ENCODE results near the gene SMAD2.
"Not testable (repeated sequence)": the region's sequence is repeated elsewhere in the genome, so short reads cannot be mapped to it uniquely, and the experiment has no call there.

Gene SMAD2

GRCh38 chr18:47829831-47830230, 100.6 kb downstream of the SMAD2 start:
- H3K18ac ChIP-seq (ENCODE audit: low read length), result no peak overlapping the region
- H4K8ac ChIP-seq (ENCODE audit: low read depth, low read length), result no peak overlapping the region
- no peaks in the 10 kb centered on the region for H3K4me1 ChIP-seq (ENCODE audit: control insufficient read depth in 2 of 2, insufficient read depth in 1 of 2, low read depth in 1 of 2, low read length in 2 of 2)
- no peak overlapping the region for H3K27ac ChIP-seq (replicated peaks; ENCODE audit: low read length)
- no peak overlapping the region for H3K4me2 ChIP-seq (ENCODE audit: insufficient read depth, low read length, poor library complexity, severe bottlenecking)
- no CpG with 5 or more reads among the region's 3 CpGs for WGBS, 2 donors (ENCODE audit: extremely low coverage in 2 of 2, insufficient read length in 2 of 2, insufficient replicate concordance in 1 of 2)
- DNase-seq (ENCODE audit: low spot score), result no peak
- H2AFZ ChIP-seq (ENCODE audit: low read length), result no peak overlapping the region
- no peak overlapping the region for H2BK120ac ChIP-seq (ENCODE audit: low read depth, low read length)
- H3K79me1 ChIP-seq (ENCODE audit: low read depth, low read length), result no peaks in the 10 kb centered on the region
- H3K23ac ChIP-seq (ENCODE audit: low read depth, low read length, poor library complexity), result no peak overlapping the region
- H2AK5ac ChIP-seq (ENCODE audit: low read depth, low read length), result no peak overlapping the region
- no peak overlapping the region for H2BK5ac ChIP-seq (ENCODE audit: low read length)
- H3K4ac ChIP-seq (ENCODE audit: low read length), result no peak overlapping the region
- H3K9me3 ChIP-seq (replicated peaks in 1 of 2; ENCODE audit: control insufficient read depth in 2 of 2, insufficient read depth in 1 of 2, low read depth in 1 of 2, low read length in 2 of 2), result peaks cover 2 to 21% of the 10 kb centered on the region in 2 donors
- H4K91ac ChIP-seq (ENCODE audit: low read depth, low read length, poor library complexity), result no peak overlapping the region
- H3K27me3 ChIP-seq (ENCODE audit: control insufficient read depth in 3 of 3, insufficient read depth in 3 of 3, low read depth in 1 of 3, low read length in 3 of 3), result no peaks in the 10 kb centered on the region
- peaks cover 10 to 72% of the 10 kb centered on the region in 2 donors for H3K36me3 ChIP-seq (replicated peaks in 1 of 2; ENCODE audit: control insufficient read depth in 2 of 2, insufficient read depth in 2 of 2, low read length in 2 of 2)
- H3K14ac ChIP-seq (ENCODE audit: low read length), result no peak overlapping the region
- H2BK15ac ChIP-seq (ENCODE audit: low read length), result no peak overlapping the region
- H3K4me3 ChIP-seq (ENCODE audit: low read length in 2 of 2), result no peak overlapping the region
- no peak overlapping the region for H2BK12ac ChIP-seq (ENCODE audit: low read length)
- no peak overlapping the region for H3K9ac ChIP-seq (ENCODE audit: low read depth, low read length, poor library complexity)

GRCh38 chr18:47828031-47828430, 102.4 kb downstream of the SMAD2 start:
- not testable (repeated sequence) for H3K14ac ChIP-seq (ENCODE audit: low read length); H2BK120ac ChIP-seq (ENCODE audit: low read depth, low read length); H4K8ac ChIP-seq (ENCODE audit: low read depth, low read length); H3K4me3 ChIP-seq (ENCODE audit: low read length in 2 of 2); H3K27ac ChIP-seq (replicated peaks; ENCODE audit: low read length); H3K79me1 ChIP-seq (ENCODE audit: low read depth, low read length); H2BK5ac ChIP-seq (ENCODE audit: low read length); H3K23ac ChIP-seq (ENCODE audit: low read depth, low read length, poor library complexity); DNase-seq (ENCODE audit: low spot score); H3K18ac ChIP-seq (ENCODE audit: low read length); H3K4me2 ChIP-seq (ENCODE audit: insufficient read depth, low read length, poor library complexity, severe bottlenecking); H3K4ac ChIP-seq (ENCODE audit: low read length); H3K4me1 ChIP-seq (ENCODE audit: control insufficient read depth in 2 of 2, insufficient read depth in 1 of 2, low read depth in 1 of 2, low read length in 2 of 2); H2BK15ac ChIP-seq (ENCODE audit: low read length); H2AK5ac ChIP-seq (ENCODE audit: low read depth, low read length); H2BK12ac ChIP-seq (ENCODE audit: low read length); H4K91ac ChIP-seq (ENCODE audit: low read depth, low read length, poor library complexity); H2AFZ ChIP-seq (ENCODE audit: low read length); H3K27me3 ChIP-seq (ENCODE audit: control insufficient read depth in 3 of 3, insufficient read depth in 3 of 3, low read depth in 1 of 3, low read length in 3 of 3); H3K9ac ChIP-seq (ENCODE audit: low read depth, low read length, poor library complexity)
- peaks cover 7 to 59% of the 10 kb centered on the region in 2 donors for H3K36me3 ChIP-seq (replicated peaks in 1 of 2; ENCODE audit: control insufficient read depth in 2 of 2, insufficient read depth in 2 of 2, low read length in 2 of 2)
- WGBS, 2 donors (ENCODE audit: extremely low coverage in 2 of 2, insufficient read length in 2 of 2, insufficient replicate concordance in 1 of 2), result no CpG with 5 or more reads among the region's 34 CpGs
- peaks cover 2 to 21% of the 10 kb centered on the region in 2 donors for H3K9me3 ChIP-seq (replicated peaks in 1 of 2; ENCODE audit: control insufficient read depth in 2 of 2, insufficient read depth in 1 of 2, low read depth in 1 of 2, low read length in 2 of 2)

- H3K14ac ChIP-seq (ENCODE audit: low read length), result no peak overlapping the region
- H4K91ac ChIP-seq (ENCODE audit: low read depth, low read length, poor library complexity), result no peak overlapping the region
- H2BK15ac ChIP-seq (ENCODE audit: low read length), result no peak overlapping the region
These were observed 104.0 kb downstream of the SMAD2 start for GRCh38 chr18:47826157-47827074.

GRCh38 chr18:47821314-47821713, 109.1 kb downstream of the SMAD2 start:
- WGBS, 2 donors (ENCODE audit: extremely low coverage in 2 of 2, insufficient read length in 2 of 2, insufficient replicate concordance in 1 of 2), result no CpG with 5 or more reads among the region's 3 CpGs
- Histone ChIP-seq H3K36me3 (replicated peaks in 1 of 2; ENCODE audit: control insufficient read depth in 2 of 2, insufficient read depth in 2 of 2, low read length in 2 of 2) (peaks cover 2 to 18% of the 10 kb centered on the region in 2 donors), H2BK5ac (ENCODE audit: low read length) (no peak overlapping the region), H2AFZ (ENCODE audit: low read length) (no peak overlapping the region), H3K4me1 (ENCODE audit: control insufficient read depth in 2 of 2, insufficient read depth in 1 of 2, low read depth in 1 of 2, low read length in 2 of 2) (no peaks in the 10 kb centered on the region), H3K27me3 (ENCODE audit: control insufficient read depth in 3 of 3, insufficient read depth in 3 of 3, low read depth in 1 of 3, low read length in 3 of 3) (no peaks in the 10 kb centered on the region), H3K18ac (ENCODE audit: low read length) (no peak overlapping the region), H3K79me1 (ENCODE audit: low read depth, low read length) (no peaks in the 10 kb centered on the region), H3K9ac (ENCODE audit: low read depth, low read length, poor library complexity) (no peak overlapping the region), H2AK5ac (ENCODE audit: low read depth, low read length) (no peak overlapping the region), H3K23ac (ENCODE audit: low read depth, low read length, poor library complexity) (no peak overlapping the region), H4K91ac (ENCODE audit: low read depth, low read length, poor library complexity) (no peak overlapping the region), H3K4ac (ENCODE audit: low read length) (no peak overlapping the region), H3K4me3 (ENCODE audit: low read length in 2 of 2) (no peak overlapping the region), H3K27ac (replicated peaks; ENCODE audit: low read length) (no peak overlapping the region), H3K14ac (ENCODE audit: low read length) (no peak overlapping the region), H2BK15ac (ENCODE audit: low read length) (no peak overlapping the region), H4K8ac (ENCODE audit: low read depth, low read length) (no peak overlapping the region), H3K4me2 (ENCODE audit: insufficient read depth, low read length, poor library complexity, severe bottlenecking) (no peak overlapping the region), H3K9me3 (replicated peaks in 1 of 2; ENCODE audit: control insufficient read depth in 2 of 2, insufficient read depth in 1 of 2, low read depth in 1 of 2, low read length in 2 of 2) (peaks cover 0 to 6% of the 10 kb centered on the region in 2 donors), H2BK120ac (ENCODE audit: low read depth, low read length) (no peak overlapping the region), H2BK12ac (ENCODE audit: low read length) (no peak overlapping the region)
- DNase-seq (ENCODE audit: low spot score), result no peak

More at GRCh38 chr18:47826157-47827074, 104.0 kb downstream of the SMAD2 start:
- Histone ChIP-seq H2BK5ac (ENCODE audit: low read length) (no peak overlapping the region), H3K23ac (ENCODE audit: low read depth, low read length, poor library complexity) (no peak overlapping the region), H3K18ac (ENCODE audit: low read length) (no peak overlapping the region), H3K27me3 (ENCODE audit: control insufficient read depth in 3 of 3, insufficient read depth in 3 of 3, low read depth in 1 of 3, low read length in 3 of 3) (no peaks in the 10 kb centered on the region), H3K4me1 (ENCODE audit: control insufficient read depth in 2 of 2, insufficient read depth in 1 of 2, low read depth in 1 of 2, low read length in 2 of 2) (no peaks in the 10 kb centered on the region), H3K9ac (ENCODE audit: low read depth, low read length, poor library complexity) (no peak overlapping the region), H2AK5ac (ENCODE audit: low read depth, low read length) (no peak overlapping the region), H2BK120ac (ENCODE audit: low read depth, low read length) (no peak overlapping the region), H3K4me2 (ENCODE audit: insufficient read depth, low read length, poor library complexity, severe bottlenecking) (no peak overlapping the region), H3K9me3 (replicated peaks in 1 of 2; ENCODE audit: control insufficient read depth in 2 of 2, insufficient read depth in 1 of 2, low read depth in 1 of 2, low read length in 2 of 2) (peaks cover 2 to 21% of the 10 kb centered on the region in 2 donors), H3K79me1 (ENCODE audit: low read depth, low read length) (no peaks in the 10 kb centered on the region), H3K27ac (replicated peaks; ENCODE audit: low read length) (no peak overlapping the region), H4K8ac (ENCODE audit: low read depth, low read length) (no peak overlapping the region), H3K4ac (ENCODE audit: low read length) (no peak overlapping the region), H3K4me3 (ENCODE audit: low read length in 2 of 2) (no peak overlapping the region), H3K36me3 (replicated peaks in 1 of 2; ENCODE audit: control insufficient read depth in 2 of 2, insufficient read depth in 2 of 2, low read length in 2 of 2) (peaks cover 5 to 44% of the 10 kb centered on the region in 2 donors), H2BK12ac (ENCODE audit: low read length) (no peak overlapping the region), H2AFZ (ENCODE audit: low read length) (no peak overlapping the region)
- WGBS, 2 donors (ENCODE audit: extremely low coverage in 2 of 2, insufficient read length in 2 of 2, insufficient replicate concordance in 1 of 2), result no CpG with 5 or more reads among the region's 5 CpGs
- no peak for DNase-seq (ENCODE audit: low spot score)
